GM21786 (cell line): ENCODE measurements around the gene LBH.

Source experiments
- ATAC-seq: cut with Tn5 transposase; IDR thresholded peaks from one replicate; pipeline ENCODE4 v1.9.1; 2021; ENCODE audit not compliant: unreplicated experiment

The LBH gene

DNA sequence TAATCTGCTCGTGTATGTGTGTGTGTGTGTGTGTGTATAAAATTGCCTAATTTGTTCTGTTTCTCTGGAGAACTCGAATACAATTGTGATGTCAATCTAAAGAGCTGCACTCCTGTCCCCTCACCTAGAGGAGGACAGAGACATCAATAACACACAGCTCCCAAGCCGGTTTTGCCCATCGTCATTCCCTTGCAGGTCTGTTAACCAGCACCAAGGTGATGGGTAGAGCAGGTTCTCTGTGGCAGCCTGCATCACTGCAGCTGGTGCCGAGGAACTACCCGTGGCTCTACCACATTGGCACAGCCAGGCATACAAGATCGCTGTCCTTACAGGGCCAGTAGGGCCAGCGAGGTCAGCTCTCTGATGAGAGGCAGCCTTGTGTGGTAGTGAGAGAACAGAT lies 41.0 kb downstream of the LBH start:
- ATAC-seq, result no peak

DNA sequence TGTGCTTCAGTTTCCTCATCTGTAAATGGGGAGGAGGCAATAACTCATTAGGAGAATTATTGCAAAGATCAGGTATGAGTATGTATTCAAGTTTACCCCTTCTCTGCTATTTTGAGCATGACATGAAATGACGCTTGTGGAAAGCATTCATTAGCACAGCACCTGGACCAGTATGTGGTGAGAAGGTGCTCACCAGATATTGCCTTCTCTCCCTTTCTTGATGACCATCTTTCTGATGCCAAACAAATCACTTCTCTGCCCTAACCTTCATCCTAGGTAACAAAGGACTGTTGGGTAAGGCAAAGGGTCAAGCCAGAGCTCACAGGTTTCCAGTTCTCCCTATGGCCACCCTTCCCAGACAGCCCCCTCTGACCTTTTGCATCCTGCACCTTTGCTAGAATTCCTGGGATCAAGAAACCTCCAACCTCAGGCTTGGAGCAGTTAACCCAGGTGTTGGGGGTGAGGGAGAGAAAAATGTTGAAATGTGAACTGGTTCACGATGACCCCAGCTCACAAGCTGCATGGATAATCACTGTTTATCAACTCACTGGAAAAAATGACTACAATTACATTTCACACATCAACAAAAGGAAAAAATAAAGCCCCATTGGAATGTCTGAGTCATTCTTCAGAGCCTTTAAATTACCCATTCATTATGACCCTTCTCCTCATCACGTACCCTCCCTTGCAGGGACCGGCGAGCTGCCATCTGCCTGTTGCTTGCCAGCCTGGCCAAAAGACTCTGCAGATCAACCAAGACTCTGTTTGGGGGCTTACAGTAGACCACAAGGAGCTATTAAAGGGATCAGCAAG lies 41.6 kb downstream of the LBH start:
- no peak for ATAC-seq

DNA sequence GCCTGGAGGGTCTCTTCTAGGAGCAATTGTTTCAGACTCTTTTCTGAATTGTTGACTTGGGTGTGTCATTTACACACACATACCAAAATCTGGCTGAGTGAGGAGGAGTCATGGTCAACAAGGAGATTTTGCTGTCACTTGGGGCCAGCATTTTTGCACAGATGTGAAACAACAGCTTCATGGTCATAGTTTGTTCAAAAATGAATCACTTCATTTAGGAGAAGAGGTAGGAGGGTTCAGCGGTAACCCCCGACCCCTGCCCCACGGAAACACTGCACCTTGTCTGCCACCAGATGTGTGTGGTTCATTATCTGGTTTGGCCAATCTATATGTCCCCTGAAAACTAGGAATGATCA lies 42.2 kb downstream of the LBH start:
- ATAC-seq, result no peak

DNA sequence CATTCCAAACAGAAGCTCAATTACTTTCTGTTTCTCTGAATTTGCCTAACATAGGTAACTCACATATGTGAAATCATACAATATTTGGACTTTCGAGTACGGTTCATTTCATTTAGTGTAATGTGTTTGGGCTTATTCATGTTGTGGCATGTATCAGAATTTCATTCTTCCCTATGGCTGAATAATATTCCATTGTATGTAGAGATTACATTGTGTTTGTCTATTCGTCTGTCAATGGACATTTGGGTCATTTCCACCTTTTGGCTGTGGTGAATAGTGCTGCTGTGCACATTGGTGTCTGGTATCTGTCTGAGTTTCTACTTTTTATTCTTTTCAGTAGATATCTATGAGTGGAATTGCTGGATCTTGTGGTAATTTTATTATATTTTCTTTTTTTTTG lies 43.9 kb downstream of the LBH start:
- ATAC-seq, result no peak

DNA sequence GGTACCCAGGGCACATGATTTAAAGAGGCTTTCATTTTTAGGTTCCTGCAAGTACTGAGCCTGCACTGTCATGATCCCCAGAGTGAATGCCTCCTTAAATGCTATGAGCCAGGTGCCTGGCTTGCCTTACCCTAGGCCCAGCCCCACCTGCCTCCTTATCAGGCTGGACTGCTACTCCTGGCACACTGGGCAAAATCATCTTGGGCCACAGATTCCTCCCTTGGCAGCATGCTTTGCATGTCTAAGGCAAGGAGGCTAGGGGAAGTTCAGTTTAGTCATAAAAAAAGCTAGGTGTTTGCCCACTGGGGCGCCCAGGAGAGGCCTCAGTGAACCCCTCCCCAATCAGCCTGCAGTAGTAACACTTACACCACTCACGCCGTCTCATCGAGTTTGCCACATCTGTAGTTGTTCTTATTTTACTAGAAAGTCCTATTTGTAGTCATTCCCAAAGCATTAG lies 45.1 kb downstream of the LBH start:
- peak; percentile 52 for ATAC-seq

DNA sequence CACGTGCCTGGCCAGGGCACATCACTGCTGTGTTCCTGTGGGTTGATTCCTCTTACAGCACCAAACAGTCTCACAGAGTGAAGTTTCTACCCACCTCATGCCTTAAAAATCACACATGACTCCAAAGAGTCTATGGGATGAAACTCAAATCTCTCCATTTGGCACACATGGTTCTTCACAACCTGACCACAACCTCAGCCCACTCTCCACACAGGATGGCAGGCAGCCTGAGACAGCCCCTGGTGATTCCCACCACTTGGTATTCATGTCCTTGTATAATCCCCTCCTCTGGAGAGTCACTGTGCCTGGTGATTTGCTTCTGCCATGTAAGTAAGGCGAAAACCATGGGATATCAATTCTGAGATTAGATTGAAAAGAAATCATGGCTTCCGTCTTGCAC lies 46.2 kb downstream of the LBH start:
- no peak for ATAC-seq

DNA sequence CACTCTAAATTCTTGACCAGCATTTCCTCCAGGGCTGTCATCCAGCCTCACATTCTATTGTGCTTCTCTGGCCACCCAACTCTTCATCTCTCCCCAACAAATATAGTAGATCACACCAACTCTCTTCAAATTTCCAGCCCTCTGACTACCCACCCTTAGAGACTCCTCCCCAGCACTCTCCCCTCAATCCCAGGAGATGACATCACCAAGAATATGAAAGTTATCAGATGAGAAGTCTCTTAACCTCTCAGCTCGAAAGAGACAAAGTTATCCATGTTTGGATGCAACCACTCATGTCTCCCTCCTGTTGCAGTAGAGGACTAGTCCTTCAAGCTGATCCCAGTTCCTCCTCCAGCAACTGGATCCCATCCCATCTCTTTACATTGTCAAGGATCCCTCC lies 47.1 kb downstream of the LBH start:
- no peak for ATAC-seq

DNA sequence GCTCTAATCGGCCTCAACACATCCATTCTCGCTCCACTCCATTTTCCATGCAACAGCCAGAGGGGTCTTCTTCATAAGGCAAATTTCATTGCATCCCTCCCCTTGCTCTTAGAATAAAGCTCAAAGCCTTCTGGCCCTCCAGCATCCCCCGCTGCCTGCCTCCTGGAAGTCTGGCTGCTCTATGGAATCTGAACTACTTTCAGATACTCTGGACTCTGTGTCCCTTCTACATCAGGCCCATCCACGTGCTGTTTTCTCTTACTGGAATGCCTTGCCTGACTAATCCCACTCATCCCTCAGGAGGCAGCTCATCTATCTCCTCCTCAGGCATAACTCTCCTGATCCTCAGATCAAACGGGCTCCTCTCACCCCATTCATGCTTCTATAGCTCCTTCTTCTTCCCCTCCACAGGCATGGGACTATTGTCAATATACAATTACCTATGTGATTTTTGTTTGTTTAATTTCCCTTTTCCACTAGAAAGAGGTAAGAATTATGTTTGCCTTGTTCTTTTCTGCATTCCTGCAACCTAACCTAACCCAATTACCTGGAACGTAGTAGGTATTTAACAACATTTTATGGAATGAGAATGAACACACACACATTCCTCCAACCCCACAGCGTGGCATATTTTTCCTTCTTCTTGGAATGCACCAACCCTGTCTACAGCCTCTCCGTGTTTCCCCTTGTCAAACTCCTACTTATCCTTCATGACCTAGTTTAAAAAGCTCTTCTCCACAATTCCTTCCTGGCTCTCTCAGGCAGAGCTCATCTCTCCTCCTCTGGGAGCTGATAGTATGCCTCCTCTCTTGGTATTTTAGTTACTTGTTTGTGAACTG lies 49.5 kb downstream of the LBH start:
- ATAC-seq, result no peak

DNA sequence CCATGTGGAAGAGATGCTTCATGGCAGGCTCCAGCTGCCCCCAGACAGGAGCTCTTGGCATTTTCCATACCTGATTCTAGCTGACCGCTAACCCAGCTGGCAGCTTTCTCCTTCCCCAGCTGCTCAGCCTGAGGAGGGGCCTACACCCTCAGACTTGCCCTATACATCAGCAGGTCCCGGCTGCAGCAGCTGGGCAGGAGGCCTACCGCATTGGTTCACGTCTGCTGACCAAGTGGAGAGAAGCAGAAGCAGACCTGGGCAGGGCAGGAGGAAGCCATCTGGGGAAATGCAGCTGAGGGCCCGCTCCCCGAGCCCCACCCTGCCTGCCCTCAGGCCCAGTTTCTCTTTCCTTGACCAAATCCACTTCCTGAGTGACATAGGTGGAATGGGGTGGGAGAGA lies 50.7 kb downstream of the LBH start:
- peak; percentile 86 for ATAC-seq

DNA sequence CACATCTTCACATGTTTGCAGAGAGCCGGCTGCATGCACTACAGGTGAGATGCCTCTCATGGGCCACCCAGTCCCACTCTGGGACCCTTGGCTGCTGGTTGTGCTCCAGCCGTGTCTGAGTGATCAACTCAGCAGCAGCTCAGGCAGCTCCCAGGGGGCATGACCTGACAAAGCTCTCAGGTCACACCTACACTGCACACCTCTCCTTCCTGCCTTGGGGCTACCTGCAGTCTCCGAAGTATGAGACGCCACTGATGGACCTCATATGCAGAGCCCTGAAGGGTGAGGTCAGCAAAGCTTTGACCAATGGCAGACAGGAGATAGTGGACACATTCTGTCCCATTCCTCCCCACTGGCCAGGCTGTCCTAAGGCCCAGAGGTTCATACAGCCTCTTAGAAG lies 51.4 kb downstream of the LBH start:
- ATAC-seq, result no peak

DNA sequence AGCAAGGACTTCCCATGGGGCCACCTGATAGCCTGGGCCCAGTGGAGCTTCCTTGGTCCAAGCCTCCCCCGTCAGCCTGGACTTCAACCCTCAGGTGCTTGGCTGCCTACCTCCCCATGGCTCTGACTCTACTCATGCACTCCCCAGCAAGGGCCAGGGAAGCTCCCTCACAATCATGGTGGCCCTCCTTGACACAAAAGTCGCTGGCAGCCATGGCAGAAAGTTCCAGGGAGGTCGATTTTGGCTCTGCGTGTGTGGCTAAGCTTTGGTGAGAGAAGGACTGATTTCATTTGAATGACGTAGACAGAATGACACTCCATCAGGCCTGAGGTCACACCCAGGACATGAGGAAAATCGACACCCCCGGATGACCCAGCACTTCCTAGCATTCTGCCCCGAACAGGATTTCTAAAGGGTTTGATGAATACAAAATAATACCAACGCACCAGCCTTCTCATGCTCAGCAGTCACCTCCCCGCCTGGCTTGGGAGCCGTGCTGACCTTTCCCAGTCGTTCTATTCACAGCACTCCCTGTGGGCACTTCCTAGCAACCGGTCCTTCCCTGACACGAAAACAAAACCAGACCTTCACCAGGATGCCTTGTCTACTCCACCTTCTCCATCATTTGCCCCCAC lies 52.7 kb downstream of the LBH start:
- ATAC-seq, result no peak

DNA sequence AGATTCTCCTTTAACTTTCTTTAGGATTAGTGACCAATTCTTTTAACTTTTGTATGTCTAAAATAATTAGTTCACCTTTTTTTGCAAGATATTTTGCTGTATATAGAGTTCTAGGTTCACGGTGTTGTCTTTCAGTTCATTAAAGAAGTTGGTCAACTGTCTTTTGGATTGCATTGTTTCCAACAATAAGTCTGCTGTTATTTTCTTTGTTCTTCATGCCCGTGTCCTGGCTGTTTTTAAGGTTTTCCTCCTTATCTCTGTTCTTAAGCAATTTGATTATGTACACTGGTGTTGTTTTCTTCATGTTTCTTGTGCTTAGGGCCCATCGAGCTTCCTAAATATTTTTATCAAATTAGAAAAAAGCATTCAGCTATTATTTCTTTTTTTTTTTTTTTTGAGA lies 54.4 kb downstream of the LBH start:
- no peak for ATAC-seq

DNA sequence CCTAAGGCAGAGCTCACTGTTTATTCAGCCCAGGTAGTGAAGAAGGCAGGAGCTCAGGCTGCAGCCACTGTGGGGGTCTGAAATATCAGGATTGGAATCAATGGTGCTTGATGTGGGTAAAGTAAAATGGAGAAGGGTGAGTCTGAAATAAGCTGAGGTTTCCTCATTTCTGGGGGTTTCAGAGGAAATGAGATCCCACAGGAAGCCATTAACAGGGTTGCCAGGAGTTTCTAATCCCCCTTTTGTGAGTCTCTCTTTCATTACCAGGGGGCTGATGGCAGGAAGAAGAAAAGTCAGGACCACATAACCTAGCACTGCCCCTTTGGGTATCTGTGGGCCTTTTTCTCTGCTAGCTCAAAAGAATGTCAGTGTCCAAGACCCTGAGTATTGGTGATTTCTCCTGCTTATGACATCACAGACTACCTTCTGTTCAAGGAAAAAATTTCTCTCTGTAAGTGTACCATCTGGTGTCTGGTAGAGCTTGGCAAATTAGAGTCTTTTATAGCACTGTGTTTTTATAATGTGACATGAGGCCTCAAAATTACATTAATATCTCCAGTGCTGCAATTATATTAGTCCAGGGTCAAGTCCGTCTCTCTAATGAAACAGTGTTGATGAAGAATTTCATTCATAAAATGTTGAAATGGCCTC lies 56.0 kb downstream of the LBH start:
- peak; percentile 7 for ATAC-seq

DNA sequence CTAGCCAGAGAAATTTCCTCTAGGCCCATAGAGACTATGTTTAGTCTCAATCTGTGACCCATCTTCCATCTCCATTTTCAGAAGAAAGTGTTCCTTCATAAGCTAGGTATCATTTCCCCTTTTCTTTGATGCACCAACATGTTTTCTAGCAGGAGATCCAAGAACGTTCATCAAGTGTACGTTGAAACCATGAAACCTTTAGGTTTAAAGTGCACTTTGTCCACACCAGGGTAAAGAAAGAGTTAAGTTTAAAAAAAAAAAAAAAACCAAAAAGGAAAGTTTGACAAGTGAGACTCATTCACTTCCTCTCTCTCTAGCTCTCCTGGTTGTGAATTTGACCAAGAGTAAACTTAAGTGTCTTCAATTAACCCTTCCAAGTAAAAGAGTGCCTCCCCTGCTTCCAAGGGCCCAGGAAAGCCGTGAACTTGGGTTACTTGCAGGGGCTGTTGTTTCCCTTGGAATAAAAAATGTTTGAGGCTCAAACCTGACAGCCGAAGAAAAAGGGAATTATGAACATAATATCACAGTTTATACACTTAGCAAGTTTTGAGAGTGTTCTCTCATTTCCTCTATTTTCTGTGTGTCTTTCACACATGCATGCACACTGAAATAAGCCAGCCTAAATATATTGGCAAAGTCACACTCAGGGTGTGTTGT lies 56.7 kb downstream of the LBH start:
- ATAC-seq, result peak; percentile 67

DNA sequence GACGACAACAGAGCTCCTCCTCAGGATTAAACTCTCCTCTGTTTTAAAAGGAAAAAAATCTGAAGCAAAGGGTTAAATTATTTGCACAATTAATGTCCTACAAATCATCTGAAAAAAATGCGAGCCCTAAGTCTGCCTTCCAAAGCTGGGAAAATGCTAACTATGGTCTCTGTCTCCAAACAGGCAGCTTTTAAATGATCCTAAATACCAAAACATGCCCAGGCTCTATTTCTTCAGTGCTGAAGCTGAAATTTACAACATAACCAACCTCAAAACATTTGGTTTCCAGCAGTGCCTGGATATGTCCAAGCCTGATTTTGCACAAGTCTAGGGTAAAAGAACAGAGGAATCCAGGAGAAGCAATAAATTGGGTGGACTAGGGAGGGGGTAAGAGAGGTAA lies 57.2 kb downstream of the LBH start:
- ATAC-seq, result no peak

DNA sequence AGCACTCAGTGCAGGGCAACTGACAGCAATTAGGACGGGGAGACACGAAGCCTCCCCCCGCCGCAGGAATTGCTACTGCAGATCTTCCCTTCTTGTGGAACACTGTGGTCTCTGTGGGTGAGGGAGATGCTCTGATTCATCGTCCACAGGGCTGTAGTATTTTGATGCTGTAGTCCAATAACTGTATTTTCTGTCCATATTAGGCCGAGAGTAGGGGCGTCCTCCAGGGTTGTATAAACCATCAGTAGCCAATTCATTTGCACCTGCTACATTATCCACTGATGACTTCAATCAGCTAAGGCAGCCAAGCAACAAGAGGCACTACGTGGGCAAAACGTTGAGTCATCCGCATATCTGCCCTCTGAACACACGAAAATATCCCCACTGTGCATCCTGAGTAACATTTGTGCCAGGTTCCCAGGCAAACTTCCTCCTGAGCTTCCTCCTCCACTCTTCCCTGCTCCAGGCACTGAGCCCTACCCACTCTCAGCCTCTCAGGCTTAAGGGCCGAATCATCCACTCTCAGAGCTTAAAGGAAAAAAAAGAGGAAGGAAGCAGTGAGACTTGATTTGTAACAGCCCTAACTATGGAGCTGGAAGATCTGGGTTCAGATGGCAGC lies 62.1 kb downstream of the LBH start:
- ATAC-seq, result no peak

DNA sequence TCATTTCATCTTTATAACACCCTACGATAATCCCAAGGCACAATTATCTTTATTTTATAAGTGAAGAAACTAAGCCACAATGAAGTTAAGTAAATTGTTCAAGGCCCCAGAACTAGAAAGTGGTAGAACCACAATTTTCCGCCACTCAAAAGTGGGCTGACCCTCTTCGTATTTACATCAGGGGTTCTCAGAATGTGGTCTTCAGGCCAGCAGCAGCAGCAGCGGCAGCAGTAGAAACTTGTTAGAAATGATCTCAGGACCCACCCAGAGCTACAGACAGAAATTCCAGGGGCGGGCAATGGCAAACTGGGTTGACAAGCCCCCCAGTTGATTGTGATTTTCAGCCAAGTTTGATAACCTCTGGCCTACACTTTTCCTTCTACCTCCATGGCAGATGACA lies 62.8 kb downstream of the LBH start:
- no peak for ATAC-seq

DNA sequence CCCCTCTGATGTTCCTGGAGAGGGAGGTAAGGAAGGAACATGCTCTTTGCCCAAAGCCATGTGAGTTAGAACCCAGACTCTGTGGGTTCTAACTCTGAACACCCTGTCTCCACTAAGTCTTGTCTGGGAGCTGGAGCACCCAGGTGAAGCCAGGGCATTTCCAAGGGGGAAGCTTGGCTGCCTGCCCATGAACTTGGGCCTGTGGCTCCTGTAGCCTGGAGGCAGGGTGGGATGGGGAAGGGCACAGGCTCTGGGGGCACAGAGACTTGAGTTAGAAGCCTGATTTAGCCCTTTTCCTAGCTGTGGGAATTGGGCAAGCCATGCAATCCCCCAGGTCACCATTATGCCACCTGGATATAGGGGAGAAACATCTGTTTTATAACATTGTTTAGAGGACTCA lies 65.2 kb downstream of the LBH start:
- ATAC-seq, result no peak

DNA sequence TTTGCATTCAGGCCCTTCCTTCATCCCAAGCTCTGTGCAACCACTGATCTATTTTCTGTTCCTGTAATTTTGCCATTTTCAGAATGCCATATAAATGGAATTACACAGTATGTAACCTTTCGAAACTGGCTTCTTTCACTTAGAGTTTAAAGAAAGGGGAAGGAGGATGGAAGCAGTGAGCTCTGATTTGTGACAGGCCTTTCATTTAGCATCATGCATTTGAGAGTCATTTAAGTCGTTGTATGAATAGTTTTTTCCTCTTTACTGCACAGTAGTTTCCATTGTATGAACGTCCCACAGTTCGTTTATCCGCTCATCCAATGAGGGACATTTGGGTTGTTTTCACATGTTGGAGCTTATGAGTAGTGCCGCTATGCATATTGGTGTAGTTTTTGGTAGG lies 67.0 kb downstream of the LBH start:
- no peak for ATAC-seq

DNA sequence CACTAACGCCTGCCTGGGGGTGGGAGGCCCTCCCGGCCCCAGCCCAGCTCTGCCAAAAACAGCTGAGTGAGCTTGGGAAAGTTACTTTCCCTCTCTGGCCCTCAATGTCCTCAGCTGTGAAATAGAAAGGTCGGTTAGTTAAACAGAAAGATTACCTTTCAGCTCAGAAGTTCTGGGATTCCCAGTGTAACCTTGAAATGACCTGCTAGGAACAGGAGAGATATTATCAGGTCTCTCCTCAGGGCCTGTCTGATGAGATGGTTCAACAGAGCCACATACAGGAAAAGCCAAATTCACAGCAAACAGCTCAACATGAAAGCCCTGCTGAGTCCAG lies 68.8 kb downstream of the LBH start:
- no peak for ATAC-seq
